ENCODE data around the gene CHRNA7.

DNA sequence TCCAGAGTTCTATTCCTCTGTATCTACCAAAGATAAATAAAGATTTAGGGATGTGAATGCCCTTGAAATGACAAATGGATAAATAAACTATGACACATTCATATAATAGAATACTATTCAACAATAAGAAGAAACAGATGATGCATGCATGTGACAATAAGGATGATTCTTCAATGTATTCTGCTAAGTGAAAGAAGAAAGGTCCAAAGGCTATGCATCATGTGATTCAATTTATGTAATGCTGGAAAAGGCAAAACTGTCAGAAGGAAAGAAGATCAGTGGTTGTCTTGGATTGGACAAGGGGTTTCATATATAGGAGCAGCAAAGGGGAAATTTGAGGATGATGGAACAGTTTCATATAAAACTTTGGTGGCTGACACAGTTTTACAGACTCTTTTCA lies 32.6 kb upstream of the CHRNA7 start:
- TF ChIP-seq, protein P1, sequence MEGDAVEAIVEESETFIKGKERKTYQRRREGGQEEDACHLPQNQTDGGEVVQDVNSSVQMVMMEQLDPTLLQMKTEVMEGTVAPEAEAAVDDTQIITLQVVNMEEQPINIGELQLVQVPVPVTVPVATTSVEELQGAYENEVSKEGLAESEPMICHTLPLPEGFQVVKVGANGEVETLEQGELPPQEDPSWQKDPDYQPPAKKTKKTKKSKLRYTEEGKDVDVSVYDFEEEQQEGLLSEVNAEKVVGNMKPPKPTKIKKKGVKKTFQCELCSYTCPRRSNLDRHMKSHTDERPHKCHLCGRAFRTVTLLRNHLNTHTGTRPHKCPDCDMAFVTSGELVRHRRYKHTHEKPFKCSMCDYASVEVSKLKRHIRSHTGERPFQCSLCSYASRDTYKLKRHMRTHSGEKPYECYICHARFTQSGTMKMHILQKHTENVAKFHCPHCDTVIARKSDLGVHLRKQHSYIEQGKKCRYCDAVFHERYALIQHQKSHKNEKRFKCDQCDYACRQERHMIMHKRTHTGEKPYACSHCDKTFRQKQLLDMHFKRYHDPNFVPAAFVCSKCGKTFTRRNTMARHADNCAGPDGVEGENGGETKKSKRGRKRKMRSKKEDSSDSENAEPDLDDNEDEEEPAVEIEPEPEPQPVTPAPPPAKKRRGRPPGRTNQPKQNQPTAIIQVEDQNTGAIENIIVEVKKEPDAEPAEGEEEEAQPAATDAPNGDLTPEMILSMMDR (conservative IDR thresholded peaks at IDR 0.05; ENCODE audit: low read length) = no peak
- TF ChIP-seq EZH2phosphoT487 (IDR thresholded peaks at IDR 0.05; ENCODE audit: borderline replicate concordance) = no peak
